Neural cell (in vitro differentiated cells): ENCODE results near the gene ASB6.

ENCODE experiments used
- EP300 ChIP-seq: fragments of 450-650 bp; conservative IDR thresholded peaks from 2 replicates; pipeline ENCODE4 v1.6.1; 2014; ENCODE audit warnings: antibody characterized with exemption, mild to moderate bottlenecking, moderate library complexity; ENCODE audit not compliant: poor library complexity, severe bottlenecking
- EZH2 ChIP-seq: fragments of 200-600, 300-800 bp; shearing (Covaris generic), sonication (generic); IDR thresholded peaks from 2 replicates; pipeline ENCODE4 v1.6.1; 2014; ENCODE audit warnings: antibody characterized with exemption, low read length, borderline replicate concordance, mild to moderate bottlenecking; ENCODE audit not compliant: insufficient read depth, poor library complexity, severe bottlenecking
- MXI1 ChIP-seq: fragments of 450-650 bp; conservative IDR thresholded peaks from 2 replicates; pipeline ENCODE4 v1.6.1; 2014; ENCODE audit warnings: antibody characterized with exemption, mild to moderate bottlenecking; ENCODE audit not compliant: poor library complexity, severe bottlenecking
- POLR2AphosphoS5 ChIP-seq: IDR thresholded peaks from 2 replicates; pipeline ENCODE4 v1.6.1; 2012
- RAD21 ChIP-seq: fragments of 450-650 bp; conservative IDR thresholded peaks from 2 replicates; pipeline ENCODE4 v1.6.1; 2014; ENCODE audit warnings: antibody characterized with exemption, mild to moderate bottlenecking, moderate library complexity
- TAF1 ChIP-seq: IDR thresholded peaks from 2 replicates; pipeline ENCODE4 v1.6.1; 2012; ENCODE audit warnings: low read depth
- TF ChIP-seq, protein P1 (sequence below): fragments of 450-650 bp; IDR thresholded peaks from 2 replicates; pipeline ENCODE4 v1.5.1; 2014; ENCODE audit warnings: antibody characterized with exemption, mild to moderate bottlenecking, moderate library complexity; ENCODE audit not compliant: poor library complexity, severe bottlenecking
- TF ChIP-seq, protein P2 (sequence below): IDR thresholded peaks from 2 replicates; pipeline ENCODE4 v1.6.1; 2012; ENCODE audit warnings: borderline replicate concordance

DNA sequence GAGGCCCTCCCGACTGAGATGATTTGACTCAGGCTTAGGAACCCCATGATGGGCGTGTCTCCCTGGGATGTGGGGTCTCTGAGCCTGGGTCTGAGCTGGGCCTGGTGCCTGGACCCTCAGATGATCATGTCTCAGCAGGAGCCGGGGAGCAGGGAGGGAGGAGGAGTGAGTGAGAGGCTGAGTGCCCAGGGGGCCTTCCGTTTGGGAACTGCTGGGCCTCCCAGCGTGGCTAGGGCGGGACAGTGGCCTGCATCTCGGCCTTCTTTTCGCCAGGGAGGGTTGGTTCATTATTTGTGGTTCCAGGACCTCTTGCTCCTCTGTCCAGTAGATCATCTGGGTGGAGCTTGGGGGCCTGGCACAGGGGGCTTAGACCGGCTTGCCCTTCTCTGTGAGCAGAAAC lies 29.1 kb upstream of the ASB6 start:
- TF ChIP-seq, protein P1, sequence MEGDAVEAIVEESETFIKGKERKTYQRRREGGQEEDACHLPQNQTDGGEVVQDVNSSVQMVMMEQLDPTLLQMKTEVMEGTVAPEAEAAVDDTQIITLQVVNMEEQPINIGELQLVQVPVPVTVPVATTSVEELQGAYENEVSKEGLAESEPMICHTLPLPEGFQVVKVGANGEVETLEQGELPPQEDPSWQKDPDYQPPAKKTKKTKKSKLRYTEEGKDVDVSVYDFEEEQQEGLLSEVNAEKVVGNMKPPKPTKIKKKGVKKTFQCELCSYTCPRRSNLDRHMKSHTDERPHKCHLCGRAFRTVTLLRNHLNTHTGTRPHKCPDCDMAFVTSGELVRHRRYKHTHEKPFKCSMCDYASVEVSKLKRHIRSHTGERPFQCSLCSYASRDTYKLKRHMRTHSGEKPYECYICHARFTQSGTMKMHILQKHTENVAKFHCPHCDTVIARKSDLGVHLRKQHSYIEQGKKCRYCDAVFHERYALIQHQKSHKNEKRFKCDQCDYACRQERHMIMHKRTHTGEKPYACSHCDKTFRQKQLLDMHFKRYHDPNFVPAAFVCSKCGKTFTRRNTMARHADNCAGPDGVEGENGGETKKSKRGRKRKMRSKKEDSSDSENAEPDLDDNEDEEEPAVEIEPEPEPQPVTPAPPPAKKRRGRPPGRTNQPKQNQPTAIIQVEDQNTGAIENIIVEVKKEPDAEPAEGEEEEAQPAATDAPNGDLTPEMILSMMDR = no peak
- TF ChIP-seq MXI1 (no peak), EZH2 (no peak), POLR2AphosphoS5 (no peak), RAD21 (no peak), EP300 (no peak), TAF1 (no peak)
- TF ChIP-seq, protein P2, sequence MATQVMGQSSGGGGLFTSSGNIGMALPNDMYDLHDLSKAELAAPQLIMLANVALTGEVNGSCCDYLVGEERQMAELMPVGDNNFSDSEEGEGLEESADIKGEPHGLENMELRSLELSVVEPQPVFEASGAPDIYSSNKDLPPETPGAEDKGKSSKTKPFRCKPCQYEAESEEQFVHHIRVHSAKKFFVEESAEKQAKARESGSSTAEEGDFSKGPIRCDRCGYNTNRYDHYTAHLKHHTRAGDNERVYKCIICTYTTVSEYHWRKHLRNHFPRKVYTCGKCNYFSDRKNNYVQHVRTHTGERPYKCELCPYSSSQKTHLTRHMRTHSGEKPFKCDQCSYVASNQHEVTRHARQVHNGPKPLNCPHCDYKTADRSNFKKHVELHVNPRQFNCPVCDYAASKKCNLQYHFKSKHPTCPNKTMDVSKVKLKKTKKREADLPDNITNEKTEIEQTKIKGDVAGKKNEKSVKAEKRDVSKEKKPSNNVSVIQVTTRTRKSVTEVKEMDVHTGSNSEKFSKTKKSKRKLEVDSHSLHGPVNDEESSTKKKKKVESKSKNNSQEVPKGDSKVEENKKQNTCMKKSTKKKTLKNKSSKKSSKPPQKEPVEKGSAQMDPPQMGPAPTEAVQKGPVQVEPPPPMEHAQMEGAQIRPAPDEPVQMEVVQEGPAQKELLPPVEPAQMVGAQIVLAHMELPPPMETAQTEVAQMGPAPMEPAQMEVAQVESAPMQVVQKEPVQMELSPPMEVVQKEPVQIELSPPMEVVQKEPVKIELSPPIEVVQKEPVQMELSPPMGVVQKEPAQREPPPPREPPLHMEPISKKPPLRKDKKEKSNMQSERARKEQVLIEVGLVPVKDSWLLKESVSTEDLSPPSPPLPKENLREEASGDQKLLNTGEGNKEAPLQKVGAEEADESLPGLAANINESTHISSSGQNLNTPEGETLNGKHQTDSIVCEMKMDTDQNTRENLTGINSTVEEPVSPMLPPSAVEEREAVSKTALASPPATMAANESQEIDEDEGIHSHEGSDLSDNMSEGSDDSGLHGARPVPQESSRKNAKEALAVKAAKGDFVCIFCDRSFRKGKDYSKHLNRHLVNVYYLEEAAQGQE = no peak
